Endothelial cell of umbilical vein (primary cell): Measurements from ENCODE around the gene SLC9A9.

ENCODE experiments used
- CTCF ChIP-seq, 2 donors: IDR thresholded peaks; 1 replicate in 1 of 2; 2 replicates in 1 of 2; pipeline ENCODE4 v1.5.1; 2011; ENCODE audit warnings: low read length in 2 of 2, mild to moderate bottlenecking in 2 of 2, moderate library complexity in 2 of 2, control low read depth in 1 of 2, inconsistent platforms in 1 of 2, low read depth in 1 of 2; ENCODE audit not compliant: insufficient read depth in 1 of 2; ENCODE audit errors: extremely low read depth in 1 of 2
- POLR2A ChIP-seq: IDR thresholded peaks from 2 replicates; pipeline ENCODE4 v1.6.1; 2012; ENCODE audit warnings: low read depth, mild to moderate bottlenecking, control low read depth, low read length
- POLR2AphosphoS5 ChIP-seq: IDR thresholded peaks from 2 replicates; pipeline ENCODE4 v1.6.1; 2012; ENCODE audit warnings: low read depth, mild to moderate bottlenecking, control low read depth, low read length, moderate library complexity; ENCODE audit not compliant: insufficient read depth

- TF ChIP-seq CTCF (IDR thresholded peaks at IDR 0.05; ENCODE audit: extremely low read depth in 1 of 2, insufficient read depth in 1 of 2, low read depth in 1 of 2, low read length in 2 of 2) (no peak), POLR2AphosphoS5 (no peak), POLR2A (no peak)
These were observed 363.3 kb downstream of the SLC9A9 start for GRCh38 chr3:143484846-143485512.
